ENCODE data around the gene IFITM1.

DNA sequence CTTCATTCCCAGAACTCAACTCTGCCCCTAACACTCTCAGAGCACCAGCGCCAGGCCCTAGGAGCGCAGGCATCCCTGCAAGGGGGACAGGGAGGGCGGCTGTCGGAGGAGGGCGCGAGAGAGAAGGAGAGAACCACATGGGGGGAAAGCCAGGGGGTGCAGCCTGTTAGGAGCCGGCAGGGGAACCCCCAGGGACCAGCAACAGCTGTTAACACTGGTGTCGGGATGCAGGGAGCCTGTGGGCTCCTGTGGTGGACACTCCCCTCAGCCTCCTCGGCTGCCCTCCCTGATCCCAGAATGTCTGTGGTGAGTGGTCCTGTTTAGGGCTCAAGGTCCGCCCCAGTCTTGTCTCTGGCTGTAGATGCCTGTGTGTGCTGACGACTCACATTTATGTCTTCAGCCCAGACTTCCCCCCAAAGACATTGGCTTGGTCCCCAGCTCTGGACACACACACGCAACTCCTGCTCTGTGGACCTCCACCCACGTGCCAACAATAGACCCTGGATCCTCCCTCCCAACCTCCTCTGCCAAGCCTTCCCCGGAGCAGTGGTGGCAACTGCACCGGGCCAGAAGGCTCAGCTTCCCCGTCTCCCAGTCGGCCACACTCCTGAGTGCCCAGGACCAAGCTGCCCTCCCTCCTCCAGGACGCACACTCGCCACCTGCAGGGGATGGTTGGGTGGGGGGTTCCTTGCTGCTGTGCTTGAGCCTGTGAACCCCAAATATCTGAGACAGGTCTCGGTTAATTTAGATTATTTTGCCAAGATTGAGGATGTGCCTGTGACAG is 13.7 kb upstream of the IFITM1 start:
- TF ChIP-seq, protein P1, sequence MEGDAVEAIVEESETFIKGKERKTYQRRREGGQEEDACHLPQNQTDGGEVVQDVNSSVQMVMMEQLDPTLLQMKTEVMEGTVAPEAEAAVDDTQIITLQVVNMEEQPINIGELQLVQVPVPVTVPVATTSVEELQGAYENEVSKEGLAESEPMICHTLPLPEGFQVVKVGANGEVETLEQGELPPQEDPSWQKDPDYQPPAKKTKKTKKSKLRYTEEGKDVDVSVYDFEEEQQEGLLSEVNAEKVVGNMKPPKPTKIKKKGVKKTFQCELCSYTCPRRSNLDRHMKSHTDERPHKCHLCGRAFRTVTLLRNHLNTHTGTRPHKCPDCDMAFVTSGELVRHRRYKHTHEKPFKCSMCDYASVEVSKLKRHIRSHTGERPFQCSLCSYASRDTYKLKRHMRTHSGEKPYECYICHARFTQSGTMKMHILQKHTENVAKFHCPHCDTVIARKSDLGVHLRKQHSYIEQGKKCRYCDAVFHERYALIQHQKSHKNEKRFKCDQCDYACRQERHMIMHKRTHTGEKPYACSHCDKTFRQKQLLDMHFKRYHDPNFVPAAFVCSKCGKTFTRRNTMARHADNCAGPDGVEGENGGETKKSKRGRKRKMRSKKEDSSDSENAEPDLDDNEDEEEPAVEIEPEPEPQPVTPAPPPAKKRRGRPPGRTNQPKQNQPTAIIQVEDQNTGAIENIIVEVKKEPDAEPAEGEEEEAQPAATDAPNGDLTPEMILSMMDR (IDR thresholded peaks at IDR 0.05; ENCODE audit: low read length): no peak
- TF ChIP-seq EZH2 (IDR thresholded peaks at IDR 0.05; ENCODE audit: borderline replicate concordance, low read length): no peak
